Left lung (tissue), 10 donors: ENCODE measurements around the gene FAM120A. TPM values are rescaled to one million over a fixed set of nuclear protein-coding genes. Genes with fewer than 3 reads are reported as not detected.

ENCODE experiments used
- ATAC-seq: fragments of 200-7000 bp; cut with Tn5 transposase; one replicate; pipeline ENCODE4 v1.9.1; 2020; ENCODE audit warnings: moderate library complexity
- DNase-seq, 4 donors: peaks; one replicate each; pipeline ENCODE4 v3.0.0-alpha.2; 2013 to 2020
- H3K27ac ChIP-seq, 2 donors: fragments of 200-600 bp; sonication (generic) in 1 of 2; one replicate each; pipeline versions ENCODE4 v1.5.0 to v1.8.0; 2020 to 2021
- H3K27me3 ChIP-seq, 2 donors: fragments of 200-600 bp; sonication (generic) in 1 of 2; one replicate each; pipeline versions ENCODE4 v1.5.0 to v1.8.0; 2020 to 2021
- H3K36me3 ChIP-seq, 2 donors: fragments of 200-600 bp; sonication (generic) in 1 of 2; one replicate each; pipeline versions ENCODE4 v1.5.0 to v1.8.0; 2020 to 2021
- H3K4me1 ChIP-seq, 2 donors: fragments of 200-600 bp; one replicate each; pipeline ENCODE4 v1.8.0; 2021
- H3K4me3 ChIP-seq, 2 donors: fragments of 200-600 bp; sonication (generic) in 1 of 2; one replicate each; pipeline versions ENCODE4 v1.5.0 to v1.8.0; 2020 to 2021; ENCODE audit warnings: mild to moderate bottlenecking in 1 of 2
- H3K9me3 ChIP-seq, 2 donors: fragments of 200-600 bp; sonication (generic) in 1 of 2; one replicate each; pipeline versions ENCODE4 v1.5.0 to v1.8.0; 2020 to 2021
- intact Hi-C, 2 donors: fragments of 100-400 bp; cut with DNase I; formaldehyde crosslinking; loops; one replicate each; pipeline versions ENCODE4 v1.11.2 to v1.14.2; 2022
- polyA plus RNA-seq, 6 donors: library from polyadenylated mRNA; unstranded; fragments of 120-200 nt; gene quantifications; one replicate each; pipeline ENCODE4 v1.2.1, GENCODE V29; 2013; ENCODE audit not compliant: insufficient read length in 6 of 6
- total RNA-seq, 2 donors: library from RNA; stranded (reverse); fragmentation: NEBNext Ultra II Directional; extraction: Animal tissue kit (Norgen Biotek cat#: 25700); gene quantifications; one replicate each; pipeline ENCODE4 v1.2.1, GENCODE V29; 2021
- TF ChIP-seq, protein P1 (sequence below), 2 donors: fragments of 200-600 bp; sonication (generic) in 1 of 2; IDR thresholded peaks; one replicate each; pipeline versions ENCODE4 v1.5.0 to v1.8.0; 2021; ENCODE audit warnings: antibody characterized with exemption in 2 of 2
- donor health status: DM: no; HTN: yes; CAD: no.
- donor health status: DM: no; HTN: no; CAD: no.

FAM120A gene
- total and polyA plus RNA-seq, 8 donors, result 61.0 to 160 (median 74.0) TPM

DNA sequence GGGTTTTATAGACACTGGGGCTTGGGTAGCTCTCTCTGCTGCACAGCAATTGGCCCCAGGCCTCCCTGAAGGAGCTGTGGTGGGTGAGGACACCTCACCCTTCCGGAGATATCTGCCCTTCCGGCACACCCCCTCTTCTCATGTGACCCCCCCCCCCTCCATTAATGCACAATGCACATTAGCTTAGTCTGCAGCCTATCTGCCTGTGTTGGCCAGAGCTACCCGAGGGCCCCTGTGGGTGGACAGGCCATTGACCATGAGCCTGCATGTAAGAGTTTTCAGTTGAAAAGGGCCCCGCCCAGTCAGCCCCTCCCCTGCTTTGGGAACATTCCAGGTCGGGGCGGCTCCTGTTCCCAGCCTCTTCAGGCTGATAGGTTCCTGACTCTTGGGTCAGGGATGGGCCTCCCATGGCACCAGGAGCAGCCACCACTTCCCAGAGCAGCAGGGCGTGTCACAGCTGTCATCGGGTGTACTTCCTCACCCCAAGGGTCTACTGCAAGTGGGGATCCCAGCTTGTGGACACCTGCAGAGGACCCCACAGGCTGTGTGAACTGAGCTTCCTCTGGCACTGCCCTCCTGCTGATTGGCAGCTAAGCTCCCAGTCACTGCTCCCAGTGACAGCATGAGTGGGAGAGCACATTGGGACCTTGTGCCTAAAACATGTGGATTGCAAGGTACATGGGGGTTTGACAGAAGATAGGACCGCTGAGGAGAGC, 142.7 kb downstream of the FAM120A start:
- Histone ChIP-seq H3K9me3 (no peaks in the 10 kb centered on the region), H3K27ac (peak overlapping the region in 1 of 2 donors; percentile 50), H3K27me3 (no peaks in the 10 kb centered on the region), H3K4me3 (no peak overlapping the region), H3K4me1 (peaks cover 8 to 49% of the 10 kb centered on the region in 2 donors), H3K36me3 (no peaks in the 10 kb centered on the region)
- intact Hi-C loops, result no loop called here
- peak in 1 of 4 donors; percentile 78 for DNase-seq
- TF ChIP-seq, protein P1, sequence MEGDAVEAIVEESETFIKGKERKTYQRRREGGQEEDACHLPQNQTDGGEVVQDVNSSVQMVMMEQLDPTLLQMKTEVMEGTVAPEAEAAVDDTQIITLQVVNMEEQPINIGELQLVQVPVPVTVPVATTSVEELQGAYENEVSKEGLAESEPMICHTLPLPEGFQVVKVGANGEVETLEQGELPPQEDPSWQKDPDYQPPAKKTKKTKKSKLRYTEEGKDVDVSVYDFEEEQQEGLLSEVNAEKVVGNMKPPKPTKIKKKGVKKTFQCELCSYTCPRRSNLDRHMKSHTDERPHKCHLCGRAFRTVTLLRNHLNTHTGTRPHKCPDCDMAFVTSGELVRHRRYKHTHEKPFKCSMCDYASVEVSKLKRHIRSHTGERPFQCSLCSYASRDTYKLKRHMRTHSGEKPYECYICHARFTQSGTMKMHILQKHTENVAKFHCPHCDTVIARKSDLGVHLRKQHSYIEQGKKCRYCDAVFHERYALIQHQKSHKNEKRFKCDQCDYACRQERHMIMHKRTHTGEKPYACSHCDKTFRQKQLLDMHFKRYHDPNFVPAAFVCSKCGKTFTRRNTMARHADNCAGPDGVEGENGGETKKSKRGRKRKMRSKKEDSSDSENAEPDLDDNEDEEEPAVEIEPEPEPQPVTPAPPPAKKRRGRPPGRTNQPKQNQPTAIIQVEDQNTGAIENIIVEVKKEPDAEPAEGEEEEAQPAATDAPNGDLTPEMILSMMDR (IDR thresholded peaks at IDR 0.05), result no peak
- peak; percentile 74 for ATAC-seq

DNA sequence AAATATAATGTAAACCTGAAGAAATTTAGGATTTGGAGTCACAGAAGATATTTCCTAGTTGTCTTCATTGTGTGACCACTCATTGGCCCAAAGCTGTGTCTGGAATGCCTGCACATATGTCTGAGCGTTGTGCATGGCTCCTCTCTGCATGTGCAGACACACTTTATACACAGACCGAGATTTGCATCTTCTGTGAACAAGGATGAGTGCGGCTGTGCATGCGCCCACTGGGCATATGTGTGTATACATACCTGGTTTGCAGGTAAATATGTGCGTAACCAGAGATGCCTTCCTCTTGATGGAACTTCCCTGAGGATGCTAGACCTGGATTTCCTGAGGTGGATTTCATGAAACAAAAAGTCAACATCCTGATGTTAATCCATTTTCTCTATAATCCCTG, 144.0 kb downstream of the FAM120A start:
- Histone ChIP-seq H3K27ac (no peak overlapping the region), H3K36me3 (no peaks in the 10 kb centered on the region), H3K9me3 (no peaks in the 10 kb centered on the region), H3K27me3 (no peaks in the 10 kb centered on the region), H3K4me3 (no peak overlapping the region), H3K4me1 (peaks cover 10 to 52% of the 10 kb centered on the region in 2 donors)
- intact Hi-C loops, result no loop called here
- no peak for ATAC-seq
- DNase-seq, result peak in 1 of 4 donors; percentile 28
- TF ChIP-seq, protein P1 (IDR thresholded peaks at IDR 0.05), result no peak

DNA sequence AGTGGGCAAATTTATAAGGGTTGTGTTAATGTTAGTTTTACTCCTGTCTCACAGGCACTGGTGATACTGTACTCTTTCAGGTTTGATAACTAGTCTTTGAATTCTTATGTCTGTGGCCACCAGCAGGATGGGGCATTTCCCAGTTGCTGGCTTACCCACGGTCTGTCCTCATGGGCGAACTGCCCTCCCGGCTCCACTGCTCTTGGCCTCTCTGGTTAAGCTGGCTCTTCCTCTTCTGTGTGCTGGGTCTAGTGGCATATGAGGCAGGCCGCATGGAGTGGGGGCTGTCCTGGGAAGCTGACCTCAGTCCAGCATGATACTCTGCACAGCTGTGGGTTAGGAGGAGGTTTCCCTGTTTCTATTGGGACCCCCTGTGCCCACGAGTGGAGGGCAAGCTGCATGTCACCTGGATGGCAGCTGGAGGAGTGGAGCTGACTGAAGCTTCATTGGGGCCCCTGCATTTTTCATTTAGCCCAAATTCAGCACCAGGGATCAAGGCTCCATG, 144.4 kb downstream of the FAM120A start:
- intact Hi-C loops, result no loop called here
- Histone ChIP-seq H3K4me1 (peaks cover 14 to 56% of the 10 kb centered on the region in 2 donors), H3K4me3 (no peak overlapping the region), H3K36me3 (no peaks in the 10 kb centered on the region), H3K9me3 (no peaks in the 10 kb centered on the region), H3K27me3 (no peaks in the 10 kb centered on the region), H3K27ac (no peak overlapping the region)
- TF ChIP-seq, protein P1 (IDR thresholded peaks at IDR 0.05), result no peak
- DNase-seq (peak in 1 of 4 donors; percentile 18), ATAC-seq (no peak)

DNA sequence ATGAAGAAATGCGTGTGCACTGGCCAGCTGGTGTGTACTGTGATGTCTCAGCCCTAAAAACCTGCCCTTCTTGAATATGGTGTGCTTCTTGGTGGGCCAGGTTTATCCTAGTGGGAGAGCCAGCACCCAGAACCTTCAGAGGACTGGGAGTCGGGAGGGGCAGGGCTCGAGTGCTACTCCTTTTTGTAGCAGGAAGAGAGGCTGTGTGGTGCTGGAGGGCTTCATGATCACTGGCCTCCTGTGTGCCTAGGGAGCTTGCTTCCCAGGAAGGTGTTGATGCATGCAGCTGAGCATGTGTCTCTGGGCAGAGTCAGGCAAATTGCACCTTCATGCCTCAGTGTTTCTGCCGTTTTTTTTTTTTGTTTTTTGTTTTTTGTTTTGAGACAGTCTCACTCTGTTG, 144.9 kb downstream of the FAM120A start:
- H3K27ac ChIP-seq, result no peak overlapping the region
- DNase-seq, result peak in 1 of 4 donors; percentile 27
- intact Hi-C loops, result no loop called here
- ATAC-seq, result no peak
- H3K4me1 ChIP-seq, result peaks cover 15 to 60% of the 10 kb centered on the region in 2 donors
- H3K9me3 ChIP-seq, result no peaks in the 10 kb centered on the region
- TF ChIP-seq, protein P1 (IDR thresholded peaks at IDR 0.05), result no peak
- no peaks in the 10 kb centered on the region for H3K36me3 ChIP-seq
- H3K27me3 ChIP-seq, result no peaks in the 10 kb centered on the region
- no peak overlapping the region for H3K4me3 ChIP-seq

DNA sequence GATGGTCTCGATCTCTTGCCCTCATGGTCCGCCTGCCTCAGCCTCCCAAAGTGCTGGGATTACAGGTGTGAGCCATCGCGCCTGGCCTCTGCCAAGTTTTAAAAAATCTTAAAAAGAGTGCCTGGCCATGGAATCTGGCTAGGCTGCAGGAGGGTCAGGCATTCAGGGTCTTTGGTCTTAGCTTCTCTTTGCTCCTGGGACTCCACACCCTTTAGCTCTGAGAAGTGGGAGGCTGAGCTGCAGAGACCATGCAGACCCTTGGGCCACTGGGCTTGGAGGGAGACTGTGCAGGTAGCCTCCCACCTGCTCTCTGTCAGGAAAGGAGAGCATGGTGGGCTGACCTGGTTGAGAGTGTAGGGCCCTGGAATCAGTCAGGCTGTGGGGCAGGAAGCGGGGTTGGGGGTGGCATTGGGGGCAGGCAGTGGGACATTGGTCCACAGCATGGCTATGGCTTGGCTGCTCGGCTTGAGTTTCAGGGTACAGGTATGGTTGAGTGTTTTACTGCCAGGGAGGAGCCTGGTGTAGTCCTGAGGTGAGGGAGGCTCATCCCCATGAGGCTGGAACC, 145.7 kb downstream of the FAM120A start:
- Histone ChIP-seq H3K27ac (no peak overlapping the region), H3K4me3 (no peak overlapping the region), H3K27me3 (no peaks in the 10 kb centered on the region), H3K4me1 (peaks cover 15 to 53% of the 10 kb centered on the region in 2 donors), H3K36me3 (no peaks in the 10 kb centered on the region), H3K9me3 (no peaks in the 10 kb centered on the region)
- ATAC-seq (no peak), DNase-seq (peak in 1 of 4 donors; percentile 24)
- intact Hi-C loops, result no loop called here
- TF ChIP-seq, protein P1 (IDR thresholded peaks at IDR 0.05), result no peak
